Karpas-422 (cell line): ENCODE results near the gene CDCA7L. TPM values are rescaled to one million over a fixed set of nuclear protein-coding genes. Genes with fewer than 3 reads are reported as not detected.

Source experiments
- DNase-seq: peaks from one replicate; pipeline ENCODE4 v3.0.0-alpha.2; 2015
- H2AFZ ChIP-seq: fragments of 200-600 bp; sonication (generic); 2 replicates; pipeline ENCODE4 v1.6.1; 2014; ENCODE audit warnings: antibody characterized with exemption, low read length, mixed read lengths
- H3K27ac ChIP-seq: fragments of 200-600 bp; sonication (generic); 2 replicates; pipeline ENCODE4 v1.5.1; 2014; ENCODE audit warnings: mild to moderate bottlenecking, low read length, moderate library complexity
- H3K27me3 ChIP-seq: fragments of 200-600 bp; sonication (generic); 2 replicates; pipeline ENCODE4 v1.6.1; 2014; ENCODE audit warnings: low read length, mixed read lengths
- H3K36me3 ChIP-seq: fragments of 200-600 bp; sonication (generic); 2 replicates; pipeline ENCODE4 v1.6.1; 2014; ENCODE audit warnings: low read length, mixed read lengths; ENCODE audit not compliant: insufficient read depth
- H3K4me1 ChIP-seq: fragments of 200-600 bp; sonication (generic); 2 replicates; pipeline ENCODE4 v1.6.1; 2014; ENCODE audit warnings: mild to moderate bottlenecking, low read length, mixed read lengths
- H3K4me2 ChIP-seq: fragments of 200-600 bp; sonication (generic); 2 replicates; pipeline ENCODE4 v1.6.1; 2014; ENCODE audit warnings: low read length, low read depth, mild to moderate bottlenecking; ENCODE audit not compliant: poor library complexity, severe bottlenecking
- H3K4me3 ChIP-seq: fragments of 200-600 bp; sonication (generic); 2 replicates; pipeline ENCODE4 v1.5.1; 2014; ENCODE audit warnings: mild to moderate bottlenecking, antibody characterized with exemption, low read length, mixed read lengths
- H3K79me2 ChIP-seq: fragments of 200-600 bp; sonication (generic); 2 replicates; pipeline ENCODE4 v1.6.1; 2014; ENCODE audit warnings: mild to moderate bottlenecking, low read length, mixed read lengths
- H3K9ac ChIP-seq: fragments of 200-600 bp; sonication (generic); 2 replicates; pipeline ENCODE4 v1.6.0; 2014; ENCODE audit warnings: low read length
- H3K9me2 ChIP-seq: fragments of 200-600 bp; sonication (generic), shearing (Covaris generic); replicated peaks from 2 replicates; pipeline ENCODE4 v1.6.0; 2014; ENCODE audit warnings: mild to moderate bottlenecking, low read length, moderate library complexity; ENCODE audit not compliant: insufficient read depth
- H3K9me3 ChIP-seq: fragments of 300-700, 200-600 bp; sonication (generic); 2 replicates; pipeline ENCODE4 v1.6.1; 2014; ENCODE audit warnings: low read length, mixed read lengths
- H4K20me1 ChIP-seq: fragments of 200-600 bp; sonication (generic); 2 replicates; pipeline ENCODE4 v1.6.1; 2014; ENCODE audit warnings: mild to moderate bottlenecking, antibody characterized with exemption, low read length, low read depth; ENCODE audit not compliant: insufficient read depth
- total RNA-seq: library from RNA; depleted of rRNA; stranded (reverse); fragments of >200 nt; shearing (Covaris generic); gene quantifications from 2 replicates; pipeline ENCODE4 v1.2.3, GENCODE V29; 2014; ENCODE audit warnings: low replicate concordance

Gene CDCA7L
- total RNA-seq, 1 experiment from 2014 or later = 278 TPM

- Histone ChIP-seq H3K79me2 (peaks cover 100% of the 10 kb centered on the region), H3K9ac (peak overlapping the region; percentile 32), H3K9me3 (no peaks in the 10 kb centered on the region), H4K20me1 (peaks cover 5% of the 10 kb centered on the region; the same call in 1 of the 2 replicates), H3K27me3 (no peaks in the 10 kb centered on the region), H2AFZ (no peak overlapping the region), H3K4me3 (no peak overlapping the region), H3K27ac (peak overlapping the region; percentile 99), H3K9me2 (no peaks in the 10 kb centered on the region), H3K36me3 (peaks cover 18% of the 10 kb centered on the region), H3K4me2 (peak overlapping the region; percentile 55), H3K4me1 (peaks cover 89% of the 10 kb centered on the region)
- peak; percentile 53 for DNase-seq
Observed at GRCh38 chr7:21923658-21924057, 22.0 kb downstream of the CDCA7L start.

- H2AFZ ChIP-seq = no peak overlapping the region
- peak overlapping the region; percentile 53; the same call in 1 of the 2 replicates for H3K9ac ChIP-seq
- peaks cover 2% of the 10 kb centered on the region; the same call in 1 of the 2 replicates for H4K20me1 ChIP-seq
- DNase-seq = no peak
- H3K27ac ChIP-seq = peak overlapping the region; percentile 99
- peaks cover 15% of the 10 kb centered on the region for H3K36me3 ChIP-seq
- H3K4me3 ChIP-seq = 0 out of 2 replicates have a peak overlapping the region, but pooled peaks have one; percentile 1
- H3K9me3 ChIP-seq = no peaks in the 10 kb centered on the region
- peak overlapping the region; percentile 65 for H3K4me2 ChIP-seq
- no peaks in the 10 kb centered on the region for H3K27me3 ChIP-seq
- H3K9me2 ChIP-seq = no peaks in the 10 kb centered on the region
- peaks cover 96% of the 10 kb centered on the region for H3K4me1 ChIP-seq
- peaks cover 100% of the 10 kb centered on the region for H3K79me2 ChIP-seq
Observed at GRCh38 chr7:21922605-21923004, 23.1 kb downstream of the CDCA7L start.

GRCh38 chr7:21920936-21921335 is 24.8 kb downstream of the CDCA7L start:
- Histone ChIP-seq H3K4me2 (peak overlapping the region; percentile 65), H3K9me2 (no peaks in the 10 kb centered on the region), H3K9me3 (no peaks in the 10 kb centered on the region), H3K4me3 (peak overlapping the region; percentile 1), H3K9ac (peak overlapping the region; percentile 53), H3K79me2 (peaks cover 97% of the 10 kb centered on the region), H3K36me3 (0 out of 2 replicates have a peak, but pooled peaks cover 4% of the 10 kb centered on the region), H2AFZ (no peak overlapping the region), H3K27me3 (no peaks in the 10 kb centered on the region), H3K27ac (peak overlapping the region; percentile 99), H4K20me1 (no peaks in the 10 kb centered on the region), H3K4me1 (peaks cover 100% of the 10 kb centered on the region)
- DNase-seq = peak; percentile 68

- peaks cover 100% of the 10 kb centered on the region for H3K4me1 ChIP-seq
- no peaks in the 10 kb centered on the region for H3K9me3 ChIP-seq
Observed at GRCh38 chr7:21918216-21918615, 27.5 kb downstream of the CDCA7L start.

GRCh38 chr7:21916629-21917028 is 29.1 kb downstream of the CDCA7L start:
- Histone ChIP-seq H4K20me1 (no peaks in the 10 kb centered on the region), H3K9me2 (no peaks in the 10 kb centered on the region), H3K27me3 (no peaks in the 10 kb centered on the region), H2AFZ (no peak overlapping the region), H3K9ac (peak overlapping the region; percentile 18), H3K27ac (peak overlapping the region; percentile 99), H3K4me3 (no peak overlapping the region), H3K36me3 (peaks cover 20% of the 10 kb centered on the region), H3K4me2 (peak overlapping the region; percentile 65), H3K9me3 (no peaks in the 10 kb centered on the region), H3K79me2 (peaks cover 80% of the 10 kb centered on the region), H3K4me1 (peaks cover 100% of the 10 kb centered on the region)
- no peak for DNase-seq

More at GRCh38 chr7:21918216-21918615, 27.5 kb downstream of the CDCA7L start:
- H3K79me2 ChIP-seq = peaks cover 85% of the 10 kb centered on the region
- no peaks in the 10 kb centered on the region for H3K9me2 ChIP-seq
- no peak overlapping the region for H3K4me3 ChIP-seq
- no peak for DNase-seq
- H2AFZ ChIP-seq = no peak overlapping the region
- peaks cover 11% of the 10 kb centered on the region for H3K36me3 ChIP-seq
- H3K27ac ChIP-seq = peak overlapping the region; percentile 99
- no peaks in the 10 kb centered on the region for H4K20me1 ChIP-seq
- H3K4me2 ChIP-seq = peak overlapping the region; percentile 65
- H3K9ac ChIP-seq = peak overlapping the region; percentile 22; the same call in 1 of the 2 replicates
- no peaks in the 10 kb centered on the region for H3K27me3 ChIP-seq

GRCh38 chr7:21916176-21916575 is 29.5 kb downstream of the CDCA7L start:
- peaks cover 100% of the 10 kb centered on the region for H3K4me1 ChIP-seq
- peak overlapping the region; percentile 99 for H3K27ac ChIP-seq
- H3K36me3 ChIP-seq = peaks cover 25% of the 10 kb centered on the region
- no peak overlapping the region for H2AFZ ChIP-seq
- DNase-seq = peak; percentile 50
- no peak overlapping the region for H3K4me3 ChIP-seq
- peak overlapping the region; percentile 81 for H3K4me2 ChIP-seq
- no peaks in the 10 kb centered on the region for H3K27me3 ChIP-seq
- H3K9ac ChIP-seq = peak overlapping the region; percentile 80; the same call in 1 of the 2 replicates
- peaks cover 80% of the 10 kb centered on the region for H3K79me2 ChIP-seq
- no peaks in the 10 kb centered on the region for H3K9me3 ChIP-seq
- H4K20me1 ChIP-seq = no peaks in the 10 kb centered on the region
- no peaks in the 10 kb centered on the region for H3K9me2 ChIP-seq

- peaks cover 78% of the 10 kb centered on the region for H3K79me2 ChIP-seq
- peaks cover 97% of the 10 kb centered on the region for H3K4me1 ChIP-seq
- H2AFZ ChIP-seq = no peak overlapping the region
- no peaks in the 10 kb centered on the region for H3K9me3 ChIP-seq
- peak overlapping the region; percentile 81 for H3K4me2 ChIP-seq
- peak overlapping the region; percentile 99 for H3K27ac ChIP-seq
- H3K36me3 ChIP-seq = peaks cover 31% of the 10 kb centered on the region
- peak overlapping the region; percentile 58 for H3K4me3 ChIP-seq
- H3K9me2 ChIP-seq = no peaks in the 10 kb centered on the region
- peak overlapping the region; percentile 80 for H3K9ac ChIP-seq
- DNase-seq = peak; percentile 74
- H4K20me1 ChIP-seq = no peaks in the 10 kb centered on the region
- no peaks in the 10 kb centered on the region for H3K27me3 ChIP-seq
Observed at GRCh38 chr7:21915140-21915539, 30.6 kb downstream of the CDCA7L start.

GRCh38 chr7:21914671-21915070 is 31.0 kb downstream of the CDCA7L start:
- Histone ChIP-seq H3K4me3 (peak overlapping the region; percentile 58), H3K27me3 (no peaks in the 10 kb centered on the region), H3K9me2 (no peaks in the 10 kb centered on the region), H3K36me3 (peaks cover 36% of the 10 kb centered on the region), H3K27ac (peak overlapping the region; percentile 99), H2AFZ (no peak overlapping the region), H3K9ac (peak overlapping the region; percentile 80), H3K4me2 (peak overlapping the region; percentile 81), H3K9me3 (no peaks in the 10 kb centered on the region), H3K4me1 (peaks cover 94% of the 10 kb centered on the region), H3K79me2 (peaks cover 78% of the 10 kb centered on the region), H4K20me1 (no peaks in the 10 kb centered on the region)
- DNase-seq = peak; percentile 95
